GM12878 (cell line): ENCODE measurements around the gene ADIG. TPM values are rescaled to one million over a fixed set of nuclear protein-coding genes. Genes with fewer than 3 reads are reported as not detected.

Experiments
- ATAC-seq: fragments of 200-7000 bp; cut with Tn5 transposase; 3 replicates; pipeline ENCODE4 v1.9.1; 2020; ENCODE audit warnings: mild to moderate bottlenecking, moderate library complexity
- BruUV-seq: library from RNA; stranded (reverse); fragments of 400-500 nt; replicated peaks from 2 replicates; lab custom pipeline; 2021; lab: Mats Ljungman, UMichigan
- CTCF ChIA-PET: fragments of 300-600 bp; sonication (Branson Sonifier 250); formaldehyde crosslinking; extraction: SDS; loops from one replicate; lab custom pipeline; 2021; ENCODE audit warnings: inconsistent platforms; lab: Yijun Ruan, JAX
- POLR2A ChIA-PET: fragments of 350-600 bp; formaldehyde crosslinking; extraction: SDS; loops from one replicate; lab custom pipeline; 2021; ENCODE audit warnings: inconsistent platforms; lab: Charles Lee
- RAD21 ChIA-PET: fragments of 300-600 bp; sonication (Branson Sonifier 250); formaldehyde crosslinking; loops from one replicate; lab custom pipeline; 2023; ENCODE audit warnings: antibody characterized with exemption; ENCODE audit not compliant: unreplicated experiment; lab: Charles Lee
- SMC1A ChIA-PET: fragments of 300-600 bp; sonication (Branson Sonifier 250); formaldehyde crosslinking; loops from one replicate; lab custom pipeline; 2023; ENCODE audit not compliant: unreplicated experiment, uncharacterized antibody; lab: Charles Lee
- DNase-seq: peaks from one replicate; pipeline ENCODE4 v3.0.0-alpha.2; 2011; ENCODE audit warnings: low read depth, low spot score
- FAIRE-seq: peaks from 3 replicates; lab custom pipeline; 2011; peaks lifted over from hg19 to GRCh38; lab: Jason Lieb, UNC
- H2AFZ ChIP-seq: 2 replicates; pipeline ENCODE4 v1.6.0; 2011; ENCODE audit warnings: low read depth, low read length, control low read depth; ENCODE audit not compliant: control insufficient read depth
- H3K27ac ChIP-seq: 2 replicates; pipeline ENCODE4 v1.5.1; 2011; ENCODE audit warnings: control low read depth; ENCODE audit not compliant: control insufficient read depth, insufficient read depth
- H3K27me3 ChIP-seq, 2 experiments: replicated peaks in 1 of 2; 2 replicates each; pipeline versions ENCODE4 v1.6.0 to v1.6.1; 2011; ENCODE audit warnings: low read length in 1 of 2; ENCODE audit not compliant: control insufficient read depth in 2 of 2, insufficient read depth in 2 of 2
- H3K36me3 ChIP-seq, 2 experiments: 2 replicates each; pipeline ENCODE4 v1.5.1; 2011; ENCODE audit warnings: low read length in 1 of 2; ENCODE audit not compliant: control insufficient read depth in 2 of 2, insufficient read depth in 2 of 2
- H3K4me1 ChIP-seq: 2 replicates; pipeline ENCODE4 v1.6.1; 2011; ENCODE audit warnings: mild to moderate bottlenecking, low read length, moderate library complexity, mixed read lengths; ENCODE audit not compliant: control insufficient read depth, insufficient read depth
- H3K4me2 ChIP-seq: 2 replicates; pipeline ENCODE4 v1.6.0; 2011; ENCODE audit warnings: control low read depth; ENCODE audit not compliant: control insufficient read depth, insufficient read depth
- H3K4me3 ChIP-seq: fragments of 200-600 bp; sonication (generic); 2 replicates; pipeline ENCODE4 v1.5.1; 2016
- H3K79me2 ChIP-seq: 2 replicates; pipeline ENCODE4 v1.6.0; 2011; ENCODE audit warnings: low read length; ENCODE audit not compliant: control insufficient read depth, insufficient read depth
- H3K9ac ChIP-seq: 2 replicates; pipeline ENCODE4 v1.8.0; 2011; ENCODE audit warnings: low read length, control low read depth, mixed read lengths; ENCODE audit not compliant: control insufficient read depth, insufficient read depth
- H3K9me3 ChIP-seq: replicated peaks from 3 replicates; pipeline ENCODE4 v1.5.1; 2011; ENCODE audit warnings: mild to moderate bottlenecking, low read length; ENCODE audit not compliant: control insufficient read depth, insufficient read depth
- H4K20me1 ChIP-seq: 2 replicates; pipeline ENCODE4 v1.6.0; 2011; ENCODE audit not compliant: control insufficient read depth, insufficient read depth
- CHD1 ChIP-seq: IDR thresholded peaks from 2 replicates; pipeline ENCODE4 v1.6.1; 2012; ENCODE audit warnings: low read depth, low read length, improper control_type of control experiment
- EP300 ChIP-seq, 2 experiments: fragments of 150-350 bp in 1 of 2; IDR thresholded peaks; 2 replicates each; pipeline ENCODE4 v1.6.1; 2011 to 2012; ENCODE audit warnings: low read depth in 2 of 2, low read length in 2 of 2, borderline replicate concordance in 1 of 2, improper control_type of control experiment in 1 of 2, inconsistent platforms in 1 of 2; ENCODE audit not compliant: control insufficient read depth in 1 of 2
- HDAC2 ChIP-seq: fragments of 200-600 bp; sonication (generic); IDR thresholded peaks from 2 replicates; pipeline ENCODE4 v1.6.1; 2017
- HDGF ChIP-seq: fragments of 450-650 bp; IDR thresholded peaks from 2 replicates; pipeline ENCODE4 v1.6.1; 2016; ENCODE audit warnings: antibody characterized with exemption
- KAT2A ChIP-seq: conservative IDR thresholded peaks from 2 replicates; pipeline ENCODE4 v1.6.1; 2011; ENCODE audit warnings: low read depth, low read length; ENCODE audit not compliant: control insufficient read depth
- MAX ChIP-seq: IDR thresholded peaks from 2 replicates; pipeline ENCODE4 v1.6.1; 2012; ENCODE audit warnings: low read depth, low read length, improper control_type of control experiment
- MLLT1 ChIP-seq: fragments of 450-650 bp; IDR thresholded peaks from 2 replicates; pipeline ENCODE4 v1.6.1; 2016; ENCODE audit warnings: mild to moderate bottlenecking
- MXI1 ChIP-seq: fragments of 150-350 bp; IDR thresholded peaks from 2 replicates; pipeline ENCODE4 v1.6.1; 2011; ENCODE audit warnings: low read depth, mild to moderate bottlenecking, inconsistent platforms, low read length, improper control_type of control experiment
- MYB ChIP-seq: fragments of 150-350 bp; IDR thresholded peaks from 2 replicates; pipeline ENCODE4 v1.6.1; 2014; ENCODE audit warnings: mild to moderate bottlenecking, low read depth, low read length, borderline replicate concordance
- ZNF217 ChIP-seq: fragments of 450-650 bp; IDR thresholded peaks from 2 replicates; pipeline ENCODE4 v1.6.1; 2017; ENCODE audit warnings: antibody characterized with exemption, mild to moderate bottlenecking
- ZZZ3 ChIP-seq: IDR thresholded peaks from 2 replicates; pipeline ENCODE4 v1.6.1; 2011; ENCODE audit warnings: low read depth; ENCODE audit not compliant: control insufficient read depth, insufficient read length
- WGBS: methylation state at CpG from one replicate; pipeline ENCODE4 v1.1.6; 2016; ENCODE audit warnings: low lambda C conversion rate; ENCODE audit not compliant: insufficient replicate concordance, insufficient coverage; ENCODE audit errors: missing lambda C conversion rate; 5-methylcytosine and 5-hydroxymethylcytosine counted together
- in situ Hi-C: fragments of 300-500 bp; cut with MboI; formaldehyde crosslinking; loops from 9 replicates; pipeline ENCODE4 v1.14.3; 2018; ENCODE audit warnings: mixed read lengths
- intact Hi-C: fragments of 100-400 bp; cut with micrococcal nuclease; formaldehyde crosslinking; loops from one replicate; pipeline ENCODE4 v1.14.2; 2022; ENCODE audit not compliant: unreplicated experiment
- polyA plus RNA-seq, 11 experiments: library from polyadenylated mRNA; depleted of rRNA in 4 of 11; unstranded in 6 of 11; stranded (reverse) in 5 of 11; fragments of >200 nt; fragmentation: Nextera tagmentation in 4 of 11; fragmentation: Illumina TruSeq in 1 of 11; extraction: Ambion mirVana in 4 of 11; extraction: Trizol in 1 of 11; gene quantifications; 1 replicate in 1 of 11; 2 replicates in 10 of 11; pipeline versions ENCODE4 v1.2.1 to v1.2.3, GENCODE V29; 2011 to 2016; ENCODE audit warnings: inconsistent platforms in 2 of 11, missing spikeins in 2 of 11, low read depth in 1 of 11
- total RNA-seq, 4 experiments: library from RNA; depleted of rRNA in 3 of 4; stranded (reverse); fragments of >200 nt in 3 of 4; fragmentation: Illumina TruSeq in 1 of 4; extraction: Trizol in 1 of 4; gene quantifications; 2 replicates each; pipeline versions ENCODE4 v1.2.1 to v1.2.3, GENCODE V29; 2013 to 2021
- TF ChIP-seq, protein P1 (sequence below): fragments of 450-650 bp; formaldehyde crosslinking; IDR thresholded peaks from 2 replicates; pipeline ENCODE4 v1.4.0; 2022; ENCODE audit warnings: mild to moderate bottlenecking, moderate library complexity
- TF ChIP-seq, protein P2 (sequence below): IDR thresholded peaks from 2 replicates; pipeline ENCODE4 v1.6.1; 2011; ENCODE audit warnings: borderline replicate concordance, low read depth, mild to moderate bottlenecking, moderate library complexity, mixed read lengths, low read length; ENCODE audit not compliant: insufficient read depth; ENCODE audit errors: extremely low read length
- TF ChIP-seq, protein P3 (sequence below): IDR thresholded peaks from 2 replicates; pipeline ENCODE4 v1.6.1; 2012; ENCODE audit warnings: mild to moderate bottlenecking, low read depth, low read length

Gene ADIG
- total and polyA plus RNA-seq, 10 of the 15 experiments (the other 5 are each of a cell fraction or from before 2014, with no cell fraction given), result not detected

GRCh38 chr20:38581830-38582358 is 897 bp downstream of the ADIG start:
- H3K4me3 ChIP-seq, result no peak overlapping the region
- no TSS peak for BruUV-seq
- H3K79me2 ChIP-seq, result no peaks in the 10 kb centered on the region
- no peak overlapping the region for H3K27ac ChIP-seq
- no peak overlapping the region for H2AFZ ChIP-seq
- ChIA-PET RAD21 (no interaction called here), SMC1A (interaction anchor here (0.7 kb wide), 1 partner anchor 18 kb away, joined by 3 read pairs; no protein-coding TSS in a partner anchor), CTCF (no interaction called here), POLR2A (no interaction called here)
- FAIRE-seq, result no peak
- H3K4me1 ChIP-seq, result no peaks in the 10 kb centered on the region
- no peaks in the 10 kb centered on the region for H4K20me1 ChIP-seq
- WGBS, result 7% methylated on average over 4 of the region's 4 CpGs
- no peaks in the 10 kb centered on the region for H3K9me3 ChIP-seq
- in situ Hi-C loops, result no loop called here
- no peak for ATAC-seq
- H3K36me3 ChIP-seq, result peaks cover 0 to 1% of the 10 kb centered on the region in 2 experiments; a peak in 1 of 4 replicates
- H3K4me2 ChIP-seq, result no peak overlapping the region
- no peak overlapping the region for H3K9ac ChIP-seq
- H3K27me3 ChIP-seq, result peaks cover 0 to 2% of the 10 kb centered on the region in 2 experiments; a peak in 2 of 4 replicates
- no peak for DNase-seq
- intact Hi-C loops, result no loop called here
- TF ChIP-seq EP300 (IDR thresholded peaks at IDR 0.05; ENCODE audit: borderline replicate concordance in 1 of 2, control insufficient read depth in 1 of 2, low read depth in 2 of 2, low read length in 2 of 2) (no peak), KAT2A (no peak), MXI1 (no peak), CHD1 (no peak), MAX (no peak), MYB (no peak), ZZZ3 (no peak), HDAC2 (no peak), HDGF (no peak), ZNF217 (no peak), MLLT1 (no peak)
- TF ChIP-seq, protein P1, sequence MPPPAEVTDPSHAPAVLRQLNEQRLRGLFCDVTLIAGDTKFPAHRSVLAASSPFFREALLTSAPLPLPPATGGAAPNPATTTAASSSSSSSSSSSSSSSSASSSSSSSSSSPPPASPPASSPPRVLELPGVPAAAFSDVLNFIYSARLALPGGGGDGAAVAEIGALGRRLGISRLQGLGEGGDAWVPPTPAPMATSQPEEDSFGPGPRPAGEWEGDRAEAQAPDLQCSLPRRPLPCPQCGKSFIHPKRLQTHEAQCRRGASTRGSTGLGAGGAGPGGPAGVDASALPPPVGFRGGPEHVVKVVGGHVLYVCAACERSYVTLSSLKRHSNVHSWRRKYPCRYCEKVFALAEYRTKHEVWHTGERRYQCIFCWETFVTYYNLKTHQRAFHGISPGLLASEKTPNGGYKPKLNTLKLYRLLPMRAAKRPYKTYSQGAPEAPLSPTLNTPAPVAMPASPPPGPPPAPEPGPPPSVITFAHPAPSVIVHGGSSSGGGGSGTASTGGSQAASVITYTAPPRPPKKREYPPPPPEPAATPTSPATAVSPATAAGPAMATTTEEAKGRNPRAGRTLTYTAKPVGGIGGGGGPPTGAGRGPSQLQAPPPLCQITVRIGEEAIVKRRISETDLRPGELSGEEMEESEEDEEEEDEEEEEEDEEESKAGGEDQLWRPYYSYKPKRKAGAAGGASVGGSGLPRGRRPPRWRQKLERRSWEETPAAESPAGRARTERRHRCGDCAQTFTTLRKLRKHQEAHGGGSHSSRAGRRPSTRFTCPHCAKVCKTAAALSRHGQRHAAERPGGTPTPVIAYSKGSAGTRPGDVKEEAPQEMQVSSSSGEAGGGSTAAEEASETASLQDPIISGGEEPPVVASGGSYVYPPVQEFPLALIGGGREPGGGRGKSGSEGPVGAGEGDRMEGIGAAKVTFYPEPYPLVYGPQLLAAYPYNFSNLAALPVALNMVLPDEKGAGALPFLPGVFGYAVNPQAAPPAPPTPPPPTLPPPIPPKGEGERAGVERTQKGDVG, result no peak
- TF ChIP-seq, protein P2, sequence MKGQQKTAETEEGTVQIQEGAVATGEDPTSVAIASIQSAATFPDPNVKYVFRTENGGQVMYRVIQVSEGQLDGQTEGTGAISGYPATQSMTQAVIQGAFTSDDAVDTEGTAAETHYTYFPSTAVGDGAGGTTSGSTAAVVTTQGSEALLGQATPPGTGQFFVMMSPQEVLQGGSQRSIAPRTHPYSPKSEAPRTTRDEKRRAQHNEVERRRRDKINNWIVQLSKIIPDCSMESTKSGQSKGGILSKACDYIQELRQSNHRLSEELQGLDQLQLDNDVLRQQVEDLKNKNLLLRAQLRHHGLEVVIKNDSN, result no peak
- TF ChIP-seq, protein P3, sequence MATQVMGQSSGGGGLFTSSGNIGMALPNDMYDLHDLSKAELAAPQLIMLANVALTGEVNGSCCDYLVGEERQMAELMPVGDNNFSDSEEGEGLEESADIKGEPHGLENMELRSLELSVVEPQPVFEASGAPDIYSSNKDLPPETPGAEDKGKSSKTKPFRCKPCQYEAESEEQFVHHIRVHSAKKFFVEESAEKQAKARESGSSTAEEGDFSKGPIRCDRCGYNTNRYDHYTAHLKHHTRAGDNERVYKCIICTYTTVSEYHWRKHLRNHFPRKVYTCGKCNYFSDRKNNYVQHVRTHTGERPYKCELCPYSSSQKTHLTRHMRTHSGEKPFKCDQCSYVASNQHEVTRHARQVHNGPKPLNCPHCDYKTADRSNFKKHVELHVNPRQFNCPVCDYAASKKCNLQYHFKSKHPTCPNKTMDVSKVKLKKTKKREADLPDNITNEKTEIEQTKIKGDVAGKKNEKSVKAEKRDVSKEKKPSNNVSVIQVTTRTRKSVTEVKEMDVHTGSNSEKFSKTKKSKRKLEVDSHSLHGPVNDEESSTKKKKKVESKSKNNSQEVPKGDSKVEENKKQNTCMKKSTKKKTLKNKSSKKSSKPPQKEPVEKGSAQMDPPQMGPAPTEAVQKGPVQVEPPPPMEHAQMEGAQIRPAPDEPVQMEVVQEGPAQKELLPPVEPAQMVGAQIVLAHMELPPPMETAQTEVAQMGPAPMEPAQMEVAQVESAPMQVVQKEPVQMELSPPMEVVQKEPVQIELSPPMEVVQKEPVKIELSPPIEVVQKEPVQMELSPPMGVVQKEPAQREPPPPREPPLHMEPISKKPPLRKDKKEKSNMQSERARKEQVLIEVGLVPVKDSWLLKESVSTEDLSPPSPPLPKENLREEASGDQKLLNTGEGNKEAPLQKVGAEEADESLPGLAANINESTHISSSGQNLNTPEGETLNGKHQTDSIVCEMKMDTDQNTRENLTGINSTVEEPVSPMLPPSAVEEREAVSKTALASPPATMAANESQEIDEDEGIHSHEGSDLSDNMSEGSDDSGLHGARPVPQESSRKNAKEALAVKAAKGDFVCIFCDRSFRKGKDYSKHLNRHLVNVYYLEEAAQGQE, result no peak
